Measurements from ENCODE around the gene BRD4.

DNA sequence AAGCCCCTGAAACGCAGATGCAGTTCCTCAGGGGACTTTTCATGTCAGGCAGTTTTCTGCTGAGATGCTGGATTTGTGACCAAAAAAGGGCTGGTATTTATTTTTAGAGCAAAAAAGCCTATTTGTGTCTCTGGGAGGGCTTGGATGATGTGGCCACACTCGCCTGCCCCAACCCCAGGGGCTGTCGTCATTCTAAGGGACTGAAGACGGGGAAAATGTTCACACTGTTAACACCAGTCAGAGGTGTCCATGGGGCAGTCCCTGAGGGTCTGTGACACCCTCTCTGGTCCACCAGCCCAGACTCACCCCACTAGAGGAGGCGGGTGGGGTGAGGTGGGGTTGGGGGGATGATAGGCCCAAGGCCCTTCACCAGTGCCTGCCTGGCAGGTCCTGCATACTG is 84.2 kb downstream of the BRD4 start:
- TF ChIP-seq, protein P1, sequence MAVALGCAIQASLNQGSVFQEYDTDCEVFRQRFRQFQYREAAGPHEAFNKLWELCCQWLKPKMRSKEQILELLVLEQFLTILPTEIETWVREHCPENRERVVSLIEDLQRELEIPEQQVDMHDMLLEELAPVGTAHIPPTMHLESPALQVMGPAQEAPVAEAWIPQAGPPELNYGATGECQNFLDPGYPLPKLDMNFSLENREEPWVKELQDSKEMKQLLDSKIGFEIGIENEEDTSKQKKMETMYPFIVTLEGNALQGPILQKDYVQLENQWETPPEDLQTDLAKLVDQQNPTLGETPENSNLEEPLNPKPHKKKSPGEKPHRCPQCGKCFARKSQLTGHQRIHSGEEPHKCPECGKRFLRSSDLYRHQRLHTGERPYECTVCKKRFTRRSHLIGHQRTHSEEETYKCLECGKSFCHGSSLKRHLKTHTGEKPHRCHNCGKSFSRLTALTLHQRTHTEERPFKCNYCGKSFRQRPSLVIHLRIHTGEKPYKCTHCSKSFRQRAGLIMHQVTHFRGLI (tag by site-specific recombination; IDR thresholded peaks at IDR 0.05): no peak
- TF ChIP-seq, protein P2, sequence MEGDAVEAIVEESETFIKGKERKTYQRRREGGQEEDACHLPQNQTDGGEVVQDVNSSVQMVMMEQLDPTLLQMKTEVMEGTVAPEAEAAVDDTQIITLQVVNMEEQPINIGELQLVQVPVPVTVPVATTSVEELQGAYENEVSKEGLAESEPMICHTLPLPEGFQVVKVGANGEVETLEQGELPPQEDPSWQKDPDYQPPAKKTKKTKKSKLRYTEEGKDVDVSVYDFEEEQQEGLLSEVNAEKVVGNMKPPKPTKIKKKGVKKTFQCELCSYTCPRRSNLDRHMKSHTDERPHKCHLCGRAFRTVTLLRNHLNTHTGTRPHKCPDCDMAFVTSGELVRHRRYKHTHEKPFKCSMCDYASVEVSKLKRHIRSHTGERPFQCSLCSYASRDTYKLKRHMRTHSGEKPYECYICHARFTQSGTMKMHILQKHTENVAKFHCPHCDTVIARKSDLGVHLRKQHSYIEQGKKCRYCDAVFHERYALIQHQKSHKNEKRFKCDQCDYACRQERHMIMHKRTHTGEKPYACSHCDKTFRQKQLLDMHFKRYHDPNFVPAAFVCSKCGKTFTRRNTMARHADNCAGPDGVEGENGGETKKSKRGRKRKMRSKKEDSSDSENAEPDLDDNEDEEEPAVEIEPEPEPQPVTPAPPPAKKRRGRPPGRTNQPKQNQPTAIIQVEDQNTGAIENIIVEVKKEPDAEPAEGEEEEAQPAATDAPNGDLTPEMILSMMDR (tag by site-specific recombination; IDR thresholded peaks at IDR 0.05): no peak
- TF ChIP-seq ZNF274 (IDR thresholded peaks at IDR 0.05; ENCODE audit: low read length): no peak
- no peak for TF ChIP-seq ZNF274 (tag by site-specific recombination; IDR thresholded peaks at IDR 0.05; ENCODE audit: borderline replicate concordance)
- no peak for TF ChIP-seq OSR2 (tag by site-specific recombination; IDR thresholded peaks at IDR 0.05)

Measured in HEK293 (cell line).